Fibroblast of the conjunctiva (primary cell): ENCODE measurements around the gene FAM9A.

ENCODE experiments used
- DNase-seq: peaks from one replicate; pipeline ENCODE4 v3.0.0-alpha.2; 2010; ENCODE audit warnings: low read depth

Gene FAM9A

GRCh38 chrX:8801041-8801599 is at the start of gene FAM9A:
Gene FAM9A (minus strand): TSS chrX:8801383. CDS start chrX:8800171, 1,212 bp downstream.
- DNase-seq = no peak

GRCh38 chrX:8850478-8850877 is 49.3 kb upstream of the FAM9A start:
- DNase-seq = no peak

- no peak for DNase-seq
Observed at GRCh38 chrX:8849945-8850344, 48.8 kb upstream of the FAM9A start.

- no peak for DNase-seq
Observed at GRCh38 chrX:8849458-8849857, 48.3 kb upstream of the FAM9A start.

GRCh38 chrX:8848911-8849310 is 47.7 kb upstream of the FAM9A start:
- DNase-seq = no peak

- DNase-seq = no peak
Observed at GRCh38 chrX:8848441-8848840, 47.3 kb upstream of the FAM9A start.

GRCh38 chrX:8847360-8847759 is 46.2 kb upstream of the FAM9A start:
- DNase-seq = no peak

- DNase-seq = no peak
Observed at GRCh38 chrX:8846266-8846665, 45.1 kb upstream of the FAM9A start.

GRCh38 chrX:8845469-8845868 is 44.3 kb upstream of the FAM9A start:
- DNase-seq = no peak

- no peak for DNase-seq
Observed at GRCh38 chrX:8845060-8845459, 43.9 kb upstream of the FAM9A start.

- no peak for DNase-seq
Observed at GRCh38 chrX:8844157-8844556, 43.0 kb upstream of the FAM9A start.

GRCh38 chrX:8841911-8842310 is 40.7 kb upstream of the FAM9A start:
- DNase-seq = no peak

- DNase-seq = no peak
Observed at GRCh38 chrX:8834392-8834791, 33.2 kb upstream of the FAM9A start.

- DNase-seq = no peak
Observed at GRCh38 chrX:8832582-8833378, 31.6 kb upstream of the FAM9A start.

- no peak for DNase-seq
Observed at GRCh38 chrX:8823698-8824097, 22.5 kb upstream of the FAM9A start.

- no peak for DNase-seq
Observed at GRCh38 chrX:8822002-8822401, 20.8 kb upstream of the FAM9A start.

- no peak for DNase-seq
Observed at GRCh38 chrX:8820910-8821527, 19.8 kb upstream of the FAM9A start.

GRCh38 chrX:8815460-8816065 is 14.4 kb upstream of the FAM9A start:
- DNase-seq = no peak

- DNase-seq = no peak
Observed at GRCh38 chrX:8813036-8813435, 11.9 kb upstream of the FAM9A start.

- DNase-seq = no peak
Observed at GRCh38 chrX:8811611-8812010, 10.4 kb upstream of the FAM9A start.

- DNase-seq = no peak
Observed at GRCh38 chrX:8808661-8809060, 7.5 kb upstream of the FAM9A start.

- no peak for DNase-seq
Observed at GRCh38 chrX:8805974-8806373, 4.8 kb upstream of the FAM9A start.

- DNase-seq = no peak
Observed at GRCh38 chrX:8805046-8805445, 3.9 kb upstream of the FAM9A start.
